ENCODE results near the gene RXFP3. TPM values are rescaled to one million over a fixed set of nuclear protein-coding genes. Genes with fewer than 3 reads are reported as not detected.

The RXFP3 gene
- total and polyA plus RNA-seq, 2 of the 8 experiments (the other 6 are each of a cell fraction or from before 2014, with no cell fraction given) = 0.15 TPM; not detected in 1

GRCh38 chr5:33958176-33958575 is 22.0 kb downstream of the RXFP3 start:
- CTCF ChIA-PET (ENCODE audit: partially characterized antibody) = interaction anchor here (0.6 to 6.4 kb wide), 3 partner anchors 11 to 38 kb away, joined by 3 to 46 read pairs (median 3); no protein-coding TSS in a partner anchor
- Histone ChIP-seq H4K20me1 (replicated peaks in 1 of 2; ENCODE audit: control insufficient read depth in 1 of 2, insufficient read depth in 2 of 2, low read length in 2 of 2) (no peaks in the 10 kb centered on the region), H3K18ac (ENCODE audit: extremely low read depth, low read length) (no peak overlapping the region), H3K56ac (replicated peaks; ENCODE audit: insufficient read length, low read depth, low read length) (no peak overlapping the region), H3K4me1 (replicated peaks in 1 of 4; ENCODE audit: control insufficient read depth in 3 of 4, insufficient read depth in 4 of 4, low read length in 3 of 4) (peaks cover 0 to 10% (median 2%) of the 10 kb centered on the region in 4 experiments; a peak in 2 of 7 replicates), H3K79me1 (ENCODE audit: low read depth, low read length) (no peaks in the 10 kb centered on the region), H3K79me2 (ENCODE audit: control insufficient read depth in 1 of 2, insufficient read depth in 2 of 2, low read length in 2 of 2) (no peaks in the 10 kb centered on the region), H3K4ac (replicated peaks; ENCODE audit: insufficient read length, low read depth, low read length) (no peak overlapping the region), H3K27ac (ENCODE audit: low read depth, low read length) (no peak overlapping the region), H2BK15ac (ENCODE audit: low read length) (no peak overlapping the region), H3K9me3 (ENCODE audit: insufficient read depth in 2 of 2, low read depth in 1 of 2, low read length in 1 of 2) (peaks cover 9% of the 10 kb centered on the region in 2 experiments; a peak in 2 of 4 replicates), H2BK120ac (replicated peaks; ENCODE audit: low read depth, low read length) (no peak overlapping the region), H3K14ac (ENCODE audit: insufficient read length) (no peak overlapping the region), H3K9ac (replicated peaks in 1 of 4; ENCODE audit: extremely low read depth in 1 of 4, low read depth in 3 of 4, low read length in 3 of 4) (no peak overlapping the region), H3K36me3 (ENCODE audit: control insufficient read depth in 2 of 4, insufficient read depth in 4 of 4, low read length in 3 of 4) (peaks cover 0 to 4% (median 0%) of the 10 kb centered on the region in 4 experiments; a peak in 1 of 8 replicates), H4K91ac (replicated peaks; ENCODE audit: insufficient read length, low read length) (no peak overlapping the region), H2BK5ac (ENCODE audit: low read depth, low read length) (no peak overlapping the region), H2AK5ac (ENCODE audit: low read depth, low read length) (no peak overlapping the region), H4K8ac (ENCODE audit: extremely low read depth, insufficient read depth, low read length) (no peak overlapping the region), H4K5ac (ENCODE audit: insufficient read length, low read depth, low read length) (no peak overlapping the region), H2BK12ac (ENCODE audit: low read depth, low read length) (no peak overlapping the region), H2AFZ (ENCODE audit: low read length) (peak overlapping the region; percentile 43; the same call in 1 of the 2 replicates), H3K23me2 (ENCODE audit: low read depth, low read length) (no peaks in the 10 kb centered on the region; the same call in 1 of the 2 replicates), H3K27me3 (replicated peaks in 1 of 4; ENCODE audit: control insufficient read depth in 3 of 4, extremely low read depth in 1 of 4, insufficient read depth in 3 of 4, low read length in 3 of 4) (0 out of 7 replicates have a peak, but pooled peaks cover 0 to 2% (median 0%) of the 10 kb centered on the region in 4 experiments), H3K23ac (ENCODE audit: insufficient read length) (no peak overlapping the region), H3K4me3 (ENCODE audit: extremely low read depth in 1 of 4, insufficient read depth in 2 of 4, low read depth in 3 of 4, low read length in 4 of 4) (no peak overlapping the region), H3K4me2 (ENCODE audit: insufficient read depth in 1 of 2, low read depth in 2 of 2, low read length in 2 of 2) (peak overlapping the region in 1 of 2 experiments; percentile 15; a peak in 3 of 4 replicates), H2BK20ac (ENCODE audit: low read length) (no peak overlapping the region)
- POLR2A ChIA-PET (ENCODE audit: partially characterized antibody) = no interaction called here
- FAIRE-seq (peak; percentile 39), DNase-seq (ENCODE audit: low read depth in 1 of 2, low spot score in 2 of 2) (no peak)
- WGBS, 2 experiments (ENCODE audit: extremely low coverage in 1 of 2, insufficient coverage in 1 of 2, insufficient read length in 1 of 2, insufficient replicate concordance in 2 of 2, low coverage in 1 of 2, low lambda C conversion rate in 2 of 2, missing lambda C conversion rate in 1 of 2) = 47% methylated on average over 2 of the region's 2 CpGs; no CpG with 5 or more reads in 1 of the 2 experiments
- TF ChIP-seq RNF2 (IDR thresholded peaks at IDR 0.05; ENCODE audit: borderline replicate concordance, low read depth, low read length, missing control alignments, poor library complexity, severe bottlenecking) (no peak), BCL11A (IDR thresholded peaks at IDR 0.05; ENCODE audit: low read depth in 2 of 2, low read length in 2 of 2) (no peak)
- TF ChIP-seq, protein P1, sequence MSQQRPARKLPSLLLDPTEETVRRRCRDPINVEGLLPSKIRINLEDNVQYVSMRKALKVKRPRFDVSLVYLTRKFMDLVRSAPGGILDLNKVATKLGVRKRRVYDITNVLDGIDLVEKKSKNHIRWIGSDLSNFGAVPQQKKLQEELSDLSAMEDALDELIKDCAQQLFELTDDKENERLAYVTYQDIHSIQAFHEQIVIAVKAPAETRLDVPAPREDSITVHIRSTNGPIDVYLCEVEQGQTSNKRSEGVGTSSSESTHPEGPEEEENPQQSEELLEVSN (IDR thresholded peaks at IDR 0.05) = no peak
